GM23338 (cell line): ENCODE results near the gene PRKD1. TPM values are rescaled to one million over a fixed set of nuclear protein-coding genes. Genes with fewer than 3 reads are reported as not detected.
A peak's percentile ranks its signal among the peaks of the same experiment; 100 is the strongest.

Source experiments
- ATAC-seq: fragments of 200-7000 bp; cut with Tn5 transposase; 3 replicates; pipeline ENCODE4 v1.9.1; 2020
- DNase-seq: peaks from one replicate; pipeline ENCODE4 v3.0.0-alpha.2; 2015; ENCODE audit warnings: low spot score
- H2AFZ ChIP-seq: fragments of 200-600 bp; sonication (generic); 2 replicates; pipeline ENCODE4 v1.8.0; 2016; ENCODE audit warnings: antibody characterized with exemption, mild to moderate bottlenecking, moderate library complexity
- H3F3A ChIP-seq: fragments of 200-600 bp; sonication (generic); replicated peaks from 2 replicates; pipeline ENCODE4 v1.8.0; 2017; ENCODE audit warnings: antibody characterized with exemption, mixed run types, low read depth
- H3K27ac ChIP-seq: fragments of 200-600 bp; sonication (generic); 2 replicates; pipeline ENCODE4 v1.6.1; 2016; ENCODE audit warnings: low read depth
- H3K27me3 ChIP-seq: fragments of 200-600 bp; sonication (generic); 2 replicates; pipeline ENCODE4 v1.8.0; 2016; ENCODE audit warnings: mild to moderate bottlenecking, mixed run types, moderate library complexity; ENCODE audit not compliant: insufficient read depth
- H3K36me3 ChIP-seq: fragments of 200-600 bp; sonication (generic); 2 replicates; pipeline ENCODE4 v1.8.0; 2016; ENCODE audit warnings: mild to moderate bottlenecking; ENCODE audit not compliant: insufficient read depth
- H3K4me1 ChIP-seq: fragments of 200-600 bp; sonication (generic); 2 replicates; pipeline ENCODE4 v1.8.0; 2016; ENCODE audit warnings: mild to moderate bottlenecking, moderate library complexity; ENCODE audit not compliant: insufficient read depth
- H3K4me2 ChIP-seq: fragments of 200-600 bp; sonication (generic); 2 replicates; pipeline ENCODE4 v1.7.1; 2017; ENCODE audit warnings: mixed run types
- H3K4me3 ChIP-seq: fragments of 200-600 bp; sonication (generic); 2 replicates; pipeline ENCODE4 v1.6.1; 2016; ENCODE audit warnings: mixed run types
- H3K79me2 ChIP-seq: fragments of 200-600 bp; sonication (generic); replicated peaks from 2 replicates; pipeline ENCODE4 v1.8.0; 2017; ENCODE audit warnings: mild to moderate bottlenecking; ENCODE audit not compliant: insufficient read depth
- H3K9me2 ChIP-seq: fragments of 200-600 bp; sonication (generic); 2 replicates; pipeline ENCODE4 v1.8.0; 2017; ENCODE audit not compliant: insufficient read depth
- H4K20me1 ChIP-seq: fragments of 200-600 bp; sonication (generic); replicated peaks from 2 replicates; pipeline ENCODE4 v1.8.0; 2017; ENCODE audit warnings: mild to moderate bottlenecking; ENCODE audit not compliant: insufficient read depth
- H3K27ac Mint-ChIP-seq: 2 replicates; pipeline ENCODE4 v1.8.0; 2020; ENCODE audit warnings: inconsistent platforms, mild to moderate bottlenecking, moderate library complexity, mixed read lengths
- H3K27me3 Mint-ChIP-seq: 3 replicates; pipeline ENCODE4 v1.8.0; 2022; ENCODE audit warnings: low read depth, mild to moderate bottlenecking, moderate library complexity, mixed read lengths, inconsistent platforms; ENCODE audit not compliant: insufficient read depth, poor library complexity
- H3K36me3 Mint-ChIP-seq: 3 replicates; pipeline ENCODE4 v1.8.0; 2021; ENCODE audit warnings: low read depth, mild to moderate bottlenecking, inconsistent platforms, moderate library complexity, mixed read lengths
- H3K4me1 Mint-ChIP-seq: 3 replicates; pipeline ENCODE4 v1.8.0; 2020; ENCODE audit warnings: mild to moderate bottlenecking, inconsistent platforms, mixed read lengths
- H3K4me3 Mint-ChIP-seq: 3 replicates; pipeline ENCODE4 v1.8.0; 2021; ENCODE audit warnings: moderate library complexity, mild to moderate bottlenecking, inconsistent platforms, mixed read lengths
- H3K9me3 Mint-ChIP-seq: 3 replicates; pipeline ENCODE4 v1.8.0; 2020; ENCODE audit warnings: moderate library complexity, mild to moderate bottlenecking, inconsistent platforms, mixed read lengths
- CREB1 ChIP-seq: fragments of 250-450 bp; sonication (Bioruptor Pico); IDR thresholded peaks from 2 replicates; pipeline ENCODE4 v1.5.0; 2020; ENCODE audit warnings: low read depth, mild to moderate bottlenecking, moderate library complexity
- EZH2 ChIP-seq: fragments of 200-600 bp; sonication (generic); IDR thresholded peaks from one replicate; pipeline ENCODE4 v1.8.0; 2017; ENCODE audit warnings: antibody characterized with exemption, mild to moderate bottlenecking, low read depth; ENCODE audit not compliant: unreplicated experiment
- POLR2AphosphoS5 ChIP-seq: IDR thresholded peaks from 2 replicates; pipeline ENCODE4 v1.6.1; 2016; ENCODE audit warnings: antibody characterized with exemption, low read depth
- STAT1 ChIP-seq: IDR thresholded peaks from one replicate; pipeline ENCODE4 v1.6.1; 2016; ENCODE audit warnings: antibody characterized with exemption; ENCODE audit not compliant: unreplicated experiment
- ZNF114 ChIP-seq: fragments of 250-450 bp; sonication (Bioruptor Pico); IDR thresholded peaks from 2 replicates; pipeline ENCODE4 v1.5.0; 2020; ENCODE audit warnings: mild to moderate bottlenecking, moderate library complexity
- ZNF331 ChIP-seq: fragments of 250-450 bp; sonication (Bioruptor Pico); IDR thresholded peaks from 2 replicates; pipeline ENCODE4 v1.5.0; 2020; ENCODE audit warnings: low read depth, mild to moderate bottlenecking, moderate library complexity
- polyA plus RNA-seq: library from polyadenylated mRNA; unstranded; fragments of >200 nt; fragmentation: Nextera tagmentation; extraction: Ambion mirVana; gene quantifications from 2 replicates; pipeline ENCODE4 v1.2.1, GENCODE V29; 2016
- total RNA-seq: library from RNA; depleted of rRNA; stranded (reverse); fragments of >200 nt; shearing (Covaris generic); gene quantifications from 2 replicates; pipeline ENCODE4 v1.2.3, GENCODE V29; 2014
- TF ChIP-seq, protein P1 (sequence below): fragments of 250-450 bp; sonication (Bioruptor Pico); IDR thresholded peaks from 2 replicates; pipeline ENCODE4 v1.5.0; 2020; ENCODE audit warnings: mild to moderate bottlenecking, moderate library complexity
- TF ChIP-seq, protein P2 (sequence below), 2 experiments: fragments of 200-600 bp in 1 of 2; sonication (generic) in 1 of 2; conservative IDR thresholded peaks; 2 replicates each; pipeline versions ENCODE4 v1.5.1 to v1.6.1; 2016 to 2017; ENCODE audit warnings: antibody characterized with exemption in 2 of 2, low read depth in 2 of 2, mild to moderate bottlenecking in 2 of 2, moderate library complexity in 1 of 2

The PRKD1 gene
- total and polyA plus RNA-seq, 2 experiments from 2014 or later, result 3.1 to 9.7 TPM

DNA sequence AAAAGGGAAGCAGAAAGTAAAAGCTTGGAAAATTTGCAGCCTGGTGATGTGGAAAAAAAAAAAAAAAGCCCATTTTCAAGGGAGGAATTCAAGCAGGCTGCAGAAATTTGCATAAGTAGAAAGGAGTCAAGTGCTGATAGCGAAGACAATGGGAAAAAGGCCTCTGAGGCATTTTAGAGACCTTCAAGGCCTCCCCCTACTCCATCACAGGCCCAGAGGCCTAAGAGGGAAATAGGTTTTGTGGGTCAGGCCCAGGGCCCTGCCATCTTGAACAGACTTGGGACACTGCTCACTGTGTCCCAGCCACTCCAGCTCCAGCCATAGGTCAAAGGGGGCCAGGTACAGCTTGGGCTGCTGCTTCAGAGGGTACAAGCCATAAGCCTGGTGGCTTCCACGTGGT is 13.8 kb upstream of the PRKD1 start (continued):
- TF ChIP-seq, protein P1, sequence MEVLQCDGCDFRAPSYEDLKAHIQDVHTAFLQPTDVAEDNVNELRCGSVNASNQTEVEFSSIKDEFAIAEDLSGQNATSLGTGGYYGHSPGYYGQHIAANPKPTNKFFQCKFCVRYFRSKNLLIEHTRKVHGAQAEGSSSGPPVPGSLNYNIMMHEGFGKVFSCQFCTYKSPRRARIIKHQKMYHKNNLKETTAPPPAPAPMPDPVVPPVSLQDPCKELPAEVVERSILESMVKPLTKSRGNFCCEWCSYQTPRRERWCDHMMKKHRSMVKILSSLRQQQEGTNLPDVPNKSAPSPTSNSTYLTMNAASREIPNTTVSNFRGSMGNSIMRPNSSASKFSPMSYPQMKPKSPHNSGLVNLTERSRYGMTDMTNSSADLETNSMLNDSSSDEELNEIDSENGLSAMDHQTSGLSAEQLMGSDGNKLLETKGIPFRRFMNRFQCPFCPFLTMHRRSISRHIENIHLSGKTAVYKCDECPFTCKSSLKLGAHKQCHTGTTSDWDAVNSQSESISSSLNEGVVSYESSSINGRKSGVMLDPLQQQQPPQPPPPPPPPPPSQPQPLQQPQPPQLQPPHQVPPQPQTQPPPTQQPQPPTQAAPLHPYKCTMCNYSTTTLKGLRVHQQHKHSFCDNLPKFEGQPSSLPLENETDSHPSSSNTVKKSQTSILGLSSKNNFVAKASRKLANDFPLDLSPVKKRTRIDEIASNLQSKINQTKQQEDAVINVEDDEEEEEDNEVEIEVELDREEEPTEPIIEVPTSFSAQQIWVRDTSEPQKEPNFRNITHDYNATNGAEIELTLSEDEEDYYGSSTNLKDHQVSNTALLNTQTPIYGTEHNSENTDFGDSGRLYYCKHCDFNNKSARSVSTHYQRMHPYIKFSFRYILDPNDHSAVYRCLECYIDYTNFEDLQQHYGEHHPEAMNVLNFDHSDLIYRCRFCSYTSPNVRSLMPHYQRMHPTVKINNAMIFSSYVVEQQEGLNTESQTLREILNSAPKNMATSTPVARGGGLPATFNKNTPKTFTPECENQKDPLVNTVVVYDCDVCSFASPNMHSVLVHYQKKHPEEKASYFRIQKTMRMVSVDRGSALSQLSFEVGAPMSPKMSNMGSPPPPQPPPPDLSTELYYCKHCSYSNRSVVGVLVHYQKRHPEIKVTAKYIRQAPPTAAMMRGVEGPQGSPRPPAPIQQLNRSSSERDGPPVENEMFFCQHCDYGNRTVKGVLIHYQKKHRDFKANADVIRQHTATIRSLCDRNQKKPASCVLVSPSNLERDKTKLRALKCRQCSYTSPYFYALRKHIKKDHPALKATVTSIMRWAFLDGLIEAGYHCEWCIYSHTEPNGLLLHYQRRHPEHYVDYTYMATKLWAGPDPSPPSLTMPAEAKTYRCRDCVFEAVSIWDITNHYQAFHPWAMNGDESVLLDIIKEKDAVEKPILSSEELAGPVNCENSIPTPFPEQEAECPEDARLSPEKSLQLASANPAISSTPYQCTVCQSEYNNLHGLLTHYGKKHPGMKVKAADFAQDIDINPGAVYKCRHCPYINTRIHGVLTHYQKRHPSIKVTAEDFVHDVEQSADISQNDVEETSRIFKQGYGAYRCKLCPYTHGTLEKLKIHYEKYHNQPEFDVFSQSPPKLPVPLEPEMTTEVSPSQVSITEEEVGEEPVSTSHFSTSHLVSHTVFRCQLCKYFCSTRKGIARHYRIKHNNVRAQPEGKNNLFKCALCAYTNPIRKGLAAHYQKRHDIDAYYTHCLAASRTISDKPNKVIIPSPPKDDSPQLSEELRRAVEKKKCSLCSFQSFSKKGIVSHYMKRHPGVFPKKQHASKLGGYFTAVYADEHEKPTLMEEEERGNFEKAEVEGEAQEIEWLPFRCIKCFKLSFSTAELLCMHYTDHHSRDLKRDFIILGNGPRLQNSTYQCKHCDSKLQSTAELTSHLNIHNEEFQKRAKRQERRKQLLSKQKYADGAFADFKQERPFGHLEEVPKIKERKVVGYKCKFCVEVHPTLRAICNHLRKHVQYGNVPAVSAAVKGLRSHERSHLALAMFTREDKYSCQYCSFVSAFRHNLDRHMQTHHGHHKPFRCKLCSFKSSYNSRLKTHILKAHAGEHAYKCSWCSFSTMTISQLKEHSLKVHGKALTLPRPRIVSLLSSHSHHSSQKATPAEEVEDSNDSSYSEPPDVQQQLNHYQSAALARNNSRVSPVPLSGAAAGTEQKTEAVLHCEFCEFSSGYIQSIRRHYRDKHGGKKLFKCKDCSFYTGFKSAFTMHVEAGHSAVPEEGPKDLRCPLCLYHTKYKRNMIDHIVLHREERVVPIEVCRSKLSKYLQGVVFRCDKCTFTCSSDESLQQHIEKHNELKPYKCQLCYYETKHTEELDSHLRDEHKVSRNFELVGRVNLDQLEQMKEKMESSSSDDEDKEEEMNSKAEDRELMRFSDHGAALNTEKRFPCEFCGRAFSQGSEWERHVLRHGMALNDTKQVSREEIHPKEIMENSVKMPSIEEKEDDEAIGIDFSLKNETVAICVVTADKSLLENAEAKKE (CRISPR knock-in tag), result peak; percentile 65; the same call in 1 of the 2 replicates
- TF ChIP-seq POLR2AphosphoS5, result peak; percentile 36; the same call in 1 of the 2 replicates
- no peak for TF ChIP-seq ZNF114 (CRISPR knock-in tag)

DNA sequence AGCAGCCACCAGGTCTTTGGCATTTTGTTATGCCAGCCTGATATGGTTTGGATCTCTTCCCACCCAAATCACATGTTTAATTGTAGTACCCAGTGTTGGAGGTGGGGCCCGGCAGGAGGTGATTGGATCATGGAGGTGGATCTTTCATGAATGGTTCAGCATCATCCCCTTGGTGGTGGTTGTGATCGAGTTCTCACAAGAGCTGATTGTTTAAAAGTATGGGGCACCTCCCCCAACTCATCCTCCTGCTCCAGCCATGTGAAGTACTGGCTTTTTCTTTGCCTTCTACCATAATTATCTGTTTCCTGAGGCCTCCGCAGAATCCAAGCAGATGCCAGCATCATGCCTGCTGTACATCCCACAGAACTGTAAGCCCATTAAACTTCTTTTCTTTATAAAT is 12.8 kb upstream of the PRKD1 start:
- peaks cover 15% of the 10 kb centered on the region for H3K27me3 Mint-ChIP-seq
- H3K4me1 ChIP-seq, result peaks cover 8% of the 10 kb centered on the region
- no peak overlapping the region for H3K4me3 Mint-ChIP-seq
- H3K36me3 ChIP-seq, result no peaks in the 10 kb centered on the region
- no peaks in the 10 kb centered on the region; the same call in 1 of the 2 replicates for H3K9me2 ChIP-seq
- no peak for DNase-seq
- H3K9me3 Mint-ChIP-seq, result peaks cover 7% of the 10 kb centered on the region; the same call in 2 of the 3 replicates
- H3K79me2 ChIP-seq, result no peaks in the 10 kb centered on the region
- H3K27me3 ChIP-seq, result peaks cover 40% of the 10 kb centered on the region
- no peaks in the 10 kb centered on the region for H3F3A ChIP-seq
- peaks cover 6% of the 10 kb centered on the region; the same call in 2 of the 3 replicates for H3K36me3 Mint-ChIP-seq
- no peak overlapping the region for H3K27ac ChIP-seq
- no peak overlapping the region for H3K4me3 ChIP-seq
- H3K4me2 ChIP-seq, result peak overlapping the region; percentile 41
- H4K20me1 ChIP-seq, result no peaks in the 10 kb centered on the region
- H3K4me1 Mint-ChIP-seq, result peaks cover 19% of the 10 kb centered on the region
- peak; percentile 53; the same call in 2 of the 3 replicates for ATAC-seq
- H2AFZ ChIP-seq, result no peak overlapping the region
- no peak overlapping the region for H3K27ac Mint-ChIP-seq
- TF ChIP-seq CREB1 (CRISPR knock-in tag) (no peak), STAT1 (no peak), ZNF114 (CRISPR knock-in tag) (no peak), ZNF331 (CRISPR knock-in tag) (no peak), POLR2AphosphoS5 (no peak), EZH2 (no peak)
- TF ChIP-seq, protein P1 (CRISPR knock-in tag), result no peak
- TF ChIP-seq, protein P2, sequence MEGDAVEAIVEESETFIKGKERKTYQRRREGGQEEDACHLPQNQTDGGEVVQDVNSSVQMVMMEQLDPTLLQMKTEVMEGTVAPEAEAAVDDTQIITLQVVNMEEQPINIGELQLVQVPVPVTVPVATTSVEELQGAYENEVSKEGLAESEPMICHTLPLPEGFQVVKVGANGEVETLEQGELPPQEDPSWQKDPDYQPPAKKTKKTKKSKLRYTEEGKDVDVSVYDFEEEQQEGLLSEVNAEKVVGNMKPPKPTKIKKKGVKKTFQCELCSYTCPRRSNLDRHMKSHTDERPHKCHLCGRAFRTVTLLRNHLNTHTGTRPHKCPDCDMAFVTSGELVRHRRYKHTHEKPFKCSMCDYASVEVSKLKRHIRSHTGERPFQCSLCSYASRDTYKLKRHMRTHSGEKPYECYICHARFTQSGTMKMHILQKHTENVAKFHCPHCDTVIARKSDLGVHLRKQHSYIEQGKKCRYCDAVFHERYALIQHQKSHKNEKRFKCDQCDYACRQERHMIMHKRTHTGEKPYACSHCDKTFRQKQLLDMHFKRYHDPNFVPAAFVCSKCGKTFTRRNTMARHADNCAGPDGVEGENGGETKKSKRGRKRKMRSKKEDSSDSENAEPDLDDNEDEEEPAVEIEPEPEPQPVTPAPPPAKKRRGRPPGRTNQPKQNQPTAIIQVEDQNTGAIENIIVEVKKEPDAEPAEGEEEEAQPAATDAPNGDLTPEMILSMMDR (conservative IDR thresholded peaks at IDR 0.05; ENCODE audit: low read depth in 2 of 2), result no peak
